ENCODE results near the gene CAPZB. TPM values are rescaled to one million over a fixed set of nuclear protein-coding genes. Genes with fewer than 3 reads are reported as not detected.

CAPZB gene
- total and polyA plus RNA-seq, 7 experiments from 2014 or later, result 216 to 559 (median 327) TPM

DNA sequence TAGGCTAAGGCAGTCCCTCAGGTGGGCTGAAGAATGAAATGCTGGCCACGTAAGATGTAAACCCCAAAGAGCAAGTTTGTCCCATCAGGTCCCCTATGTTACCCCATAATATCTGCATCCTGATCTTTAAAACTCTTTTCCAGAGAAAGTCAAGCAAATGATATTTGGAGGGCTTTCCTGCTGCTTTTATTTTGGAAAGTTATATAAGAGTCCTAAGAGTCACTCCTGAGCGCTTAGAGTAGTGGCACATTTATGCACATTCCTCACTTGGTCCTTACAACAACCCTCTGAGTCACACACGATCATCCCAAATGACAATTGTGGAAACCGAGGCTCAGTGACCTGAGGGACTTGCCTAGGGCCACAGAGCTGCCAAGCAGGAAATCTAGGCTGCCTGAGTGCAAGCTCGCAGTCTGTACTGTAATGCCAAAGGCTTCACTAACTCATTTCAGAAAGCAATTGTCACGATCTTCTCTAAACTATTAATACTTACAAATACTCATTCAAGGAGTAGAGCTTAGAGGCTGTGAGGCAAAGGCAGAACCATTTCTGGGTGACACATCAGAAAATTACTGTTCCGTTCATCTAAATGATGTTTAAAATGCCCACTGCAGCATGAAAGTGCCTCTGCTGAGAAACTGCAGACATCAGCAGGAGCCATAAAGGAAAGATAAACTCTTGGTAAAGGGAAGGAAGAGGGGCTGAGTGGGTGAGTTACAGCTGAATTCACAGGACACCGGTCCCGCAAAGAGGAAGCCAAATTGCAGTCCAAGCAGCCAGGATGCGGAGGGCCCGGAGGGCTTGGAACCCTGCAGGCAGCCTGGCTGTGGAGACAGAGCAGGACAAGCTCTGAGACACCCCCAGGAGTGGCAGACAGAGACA is 30.8 kb downstream of the CAPZB start:
- peaks cover 75 to 86% of the 10 kb centered on the region in 2 donors for H3K4me1 ChIP-seq (ENCODE audit: control insufficient read depth in 2 of 2, insufficient read depth in 2 of 2, low read length in 2 of 2)
- no peaks in the 10 kb centered on the region for H3K9me3 ChIP-seq (ENCODE audit: control insufficient read depth in 2 of 3, low read length in 3 of 3)

GRCh38 chr1:19453741-19454201 is 31.6 kb downstream of the CAPZB start:
- ChIA-PET POLR2A (interaction anchor here (0.6 to 2.5 kb wide), 6 partner anchors 9 to 30 kb away, joined by 3 to 9 read pairs (median 4); no protein-coding TSS in a partner anchor), CTCF (interaction anchor here (1.6 to 1.8 kb wide), 2 partner anchors 15 to 16 kb away, joined by 3 to 7 read pairs; no protein-coding TSS in a partner anchor)
- Histone ChIP-seq H3K4me3 (ENCODE audit: low read length) (no peak overlapping the region), H3K36me3 (ENCODE audit: control insufficient read depth in 2 of 3, insufficient read depth in 3 of 3, low read length in 3 of 3) (peaks cover 0 to 11% (median 0%) of the 10 kb centered on the region in 3 experiments), H3K27me3 (ENCODE audit: control insufficient read depth in 2 of 2, insufficient read depth in 2 of 2, low read length in 2 of 2) (no peaks in the 10 kb centered on the region), H3K4me1 (ENCODE audit: control insufficient read depth in 2 of 2, insufficient read depth in 2 of 2, low read length in 2 of 2) (peaks cover 72 to 86% of the 10 kb centered on the region in 2 donors), H3K9me3 (ENCODE audit: control insufficient read depth in 2 of 3, low read length in 3 of 3) (no peaks in the 10 kb centered on the region), H3K27ac (ENCODE audit: low read depth, low read length) (peak overlapping the region; percentile 79)
- DNase-seq (no peak), ATAC-seq (no peak)
- Mint-ChIP-seq H3K36me3 (peaks cover 4 to 29% (median 13%) of the 10 kb centered on the region in 5 donors), H3K9me3 (no peaks in the 10 kb centered on the region), H3K4me1 (peaks cover 80 to 95% (median 91%) of the 10 kb centered on the region in 7 donors), H3K4me3 (peak overlapping the region in 8 of 10 donors; percentile 20 to 91 (median 78)), H3K27ac (peak overlapping the region in 7 of 9 donors; percentile 77 to 97 (median 91)), H3K27me3 (no peaks in the 10 kb centered on the region)
- intact Hi-C loops (cut with micrococcal nuclease), result loop anchor here in 1 of 2 donors (1.0 kb wide), 1 partner anchor 10 kb away; no protein-coding TSS in a partner anchor

More for the DNA sequence above, 30.8 kb downstream of the CAPZB start:
- intact Hi-C loops (cut with micrococcal nuclease), result loop anchor here in 1 of 2 donors (1.0 kb wide), 1 partner anchor 9 kb away; no protein-coding TSS in a partner anchor
- H3K36me3 Mint-ChIP-seq, result peaks cover 0 to 22% (median 12%) of the 10 kb centered on the region in 5 donors
- H3K4me3 Mint-ChIP-seq, result peak overlapping the region in 9 of 10 donors; percentile 42 to 91 (median 78)
- POLR2A ChIA-PET, result interaction anchor here (0.6 to 2.5 kb wide), 9 partner anchors 9 to 33 kb away, joined by 3 to 9 read pairs (median 3); no protein-coding TSS in a partner anchor
- peaks cover 80 to 95% (median 91%) of the 10 kb centered on the region in 7 donors for H3K4me1 Mint-ChIP-seq
- CTCF ChIA-PET, result interaction anchor here (1.6 to 1.8 kb wide), 2 partner anchors 14 to 16 kb away, joined by 3 to 7 read pairs; no protein-coding TSS in a partner anchor
- no peaks in the 10 kb centered on the region for H3K9me3 Mint-ChIP-seq
- no peak overlapping the region for H3K4me3 ChIP-seq (ENCODE audit: low read length)
- ATAC-seq, result peak; percentile 24
- H3K36me3 ChIP-seq (ENCODE audit: control insufficient read depth in 2 of 3, insufficient read depth in 3 of 3, low read length in 3 of 3), result peaks cover 0 to 3% (median 0%) of the 10 kb centered on the region in 3 experiments
- no peak for DNase-seq
- no peaks in the 10 kb centered on the region for H3K27me3 Mint-ChIP-seq
- peak overlapping the region; percentile 10 to 97 (median 91) for H3K27ac Mint-ChIP-seq
- H3K27me3 ChIP-seq (ENCODE audit: control insufficient read depth in 2 of 2, insufficient read depth in 2 of 2, low read length in 2 of 2), result no peaks in the 10 kb centered on the region
- H3K27ac ChIP-seq (ENCODE audit: low read depth, low read length), result peak overlapping the region; percentile 79

DNA sequence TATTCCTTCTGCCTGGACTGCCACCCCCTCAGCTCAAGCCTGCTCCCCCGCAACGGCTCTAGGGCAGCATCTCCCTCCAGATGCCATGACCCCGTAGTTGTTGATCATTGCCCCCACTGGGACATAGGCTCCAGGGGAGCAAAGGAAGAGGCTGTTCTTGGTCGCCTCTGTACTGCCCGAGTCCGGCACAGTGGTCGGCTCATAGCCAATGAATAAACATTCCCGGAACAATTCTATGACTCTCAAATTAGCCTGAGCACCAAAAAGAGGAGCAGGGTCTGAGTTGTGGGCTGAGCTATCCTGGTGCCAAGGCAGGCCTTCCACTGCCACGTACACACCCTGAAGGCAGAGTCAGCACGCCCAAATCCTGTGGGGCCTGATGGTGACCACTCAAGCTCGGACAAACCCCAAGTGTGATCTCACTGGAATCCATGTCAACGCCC is 33.1 kb downstream of the CAPZB start:
- Mint-ChIP-seq H3K9me3 (no peaks in the 10 kb centered on the region), H3K27ac (peak overlapping the region; percentile 45 to 97 (median 75)), H3K4me1 (peaks cover 79 to 97% (median 92%) of the 10 kb centered on the region in 7 donors), H3K27me3 (no peaks in the 10 kb centered on the region), H3K4me3 (peak overlapping the region in 4 of 10 donors; percentile 7 to 91 (median 26)), H3K36me3 (peaks cover 9 to 42% (median 16%) of the 10 kb centered on the region in 5 donors)
- Histone ChIP-seq H3K9me3 (ENCODE audit: control insufficient read depth in 2 of 3, low read length in 3 of 3) (no peaks in the 10 kb centered on the region), H3K36me3 (ENCODE audit: control insufficient read depth in 2 of 3, insufficient read depth in 3 of 3, low read length in 3 of 3) (peaks cover 0 to 22% (median 0%) of the 10 kb centered on the region in 3 experiments), H3K4me3 (ENCODE audit: low read length) (no peak overlapping the region), H3K4me1 (ENCODE audit: control insufficient read depth in 2 of 2, insufficient read depth in 2 of 2, low read length in 2 of 2) (peaks cover 64 to 87% of the 10 kb centered on the region in 2 donors), H3K27me3 (ENCODE audit: control insufficient read depth in 2 of 2, insufficient read depth in 2 of 2, low read length in 2 of 2) (no peaks in the 10 kb centered on the region), H3K27ac (ENCODE audit: low read depth, low read length) (peak overlapping the region; percentile 3)
- DNase-seq, result no peak
- CTCF ChIA-PET, result interaction anchor here (1.0 kb wide), 1 partner anchor 62 kb away, joined by 3 read pairs; no protein-coding TSS in a partner anchor
- intact Hi-C loops (cut with micrococcal nuclease), result no loop called here
- ATAC-seq, result no peak
- POLR2A ChIA-PET, result interaction anchor here (0.6 to 1.1 kb wide), 4 partner anchors 9 to 31 kb away, joined by 3 read pairs; no protein-coding TSS in a partner anchor

DNA sequence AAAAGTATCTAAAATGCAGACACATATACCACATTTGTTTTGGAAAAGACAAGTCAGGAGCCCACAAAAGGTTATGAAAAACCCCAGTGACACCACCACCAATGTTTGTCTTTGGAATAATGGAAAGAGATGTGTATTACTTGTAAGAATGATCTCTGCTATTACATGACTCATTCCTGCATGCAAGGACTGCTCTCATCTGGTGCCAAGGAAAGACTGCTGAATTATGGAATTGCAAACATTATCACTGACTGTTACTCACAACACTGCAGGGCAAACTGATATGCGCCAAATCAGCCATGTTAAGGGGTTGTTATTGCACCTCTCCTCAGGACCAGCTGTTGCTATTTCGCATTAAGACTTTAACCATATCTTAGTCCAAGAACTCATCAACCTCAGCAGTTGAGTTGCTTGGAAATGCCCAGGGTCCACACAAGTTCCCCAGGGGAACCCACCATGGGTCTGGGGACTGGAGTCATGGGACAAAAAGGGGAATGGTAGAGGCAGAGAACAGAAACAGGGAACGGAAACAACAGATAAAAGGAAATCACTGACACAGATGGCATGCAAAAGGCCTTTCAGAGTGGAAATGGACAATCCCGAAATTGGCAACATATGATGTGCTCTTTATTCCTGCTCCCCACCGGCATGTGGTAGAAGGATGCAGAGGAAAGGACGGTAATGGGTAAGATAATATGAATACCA is 34.4 kb downstream of the CAPZB start:
- Mint-ChIP-seq H3K27me3 (no peaks in the 10 kb centered on the region), H3K27ac (peak overlapping the region; percentile 40 to 84 (median 80)), H3K36me3 (peaks cover 6 to 36% (median 10%) of the 10 kb centered on the region in 5 donors), H3K4me1 (peaks cover 79 to 97% (median 92%) of the 10 kb centered on the region in 7 donors), H3K4me3 (peak overlapping the region in 7 of 10 donors; percentile 3 to 65 (median 34)), H3K9me3 (no peaks in the 10 kb centered on the region)
- Histone ChIP-seq H3K27ac (ENCODE audit: low read depth, low read length) (no peak overlapping the region), H3K36me3 (ENCODE audit: control insufficient read depth in 2 of 3, insufficient read depth in 3 of 3, low read length in 3 of 3) (peaks cover 0 to 19% (median 0%) of the 10 kb centered on the region in 3 experiments), H3K4me1 (ENCODE audit: control insufficient read depth in 2 of 2, insufficient read depth in 2 of 2, low read length in 2 of 2) (peaks cover 61 to 85% of the 10 kb centered on the region in 2 donors), H3K27me3 (ENCODE audit: control insufficient read depth in 2 of 2, insufficient read depth in 2 of 2, low read length in 2 of 2) (no peaks in the 10 kb centered on the region), H3K9me3 (ENCODE audit: control insufficient read depth in 2 of 3, low read length in 3 of 3) (no peaks in the 10 kb centered on the region), H3K4me3 (ENCODE audit: low read length) (no peak overlapping the region)
- intact Hi-C loops (cut with micrococcal nuclease), result no loop called here
- POLR2A ChIA-PET, result no interaction called here
- ATAC-seq (no peak), DNase-seq (no peak)
- CTCF ChIA-PET, result interaction anchor here (1.0 kb wide), 1 partner anchor 60 kb away, joined by 3 read pairs; no protein-coding TSS in a partner anchor

DNA sequence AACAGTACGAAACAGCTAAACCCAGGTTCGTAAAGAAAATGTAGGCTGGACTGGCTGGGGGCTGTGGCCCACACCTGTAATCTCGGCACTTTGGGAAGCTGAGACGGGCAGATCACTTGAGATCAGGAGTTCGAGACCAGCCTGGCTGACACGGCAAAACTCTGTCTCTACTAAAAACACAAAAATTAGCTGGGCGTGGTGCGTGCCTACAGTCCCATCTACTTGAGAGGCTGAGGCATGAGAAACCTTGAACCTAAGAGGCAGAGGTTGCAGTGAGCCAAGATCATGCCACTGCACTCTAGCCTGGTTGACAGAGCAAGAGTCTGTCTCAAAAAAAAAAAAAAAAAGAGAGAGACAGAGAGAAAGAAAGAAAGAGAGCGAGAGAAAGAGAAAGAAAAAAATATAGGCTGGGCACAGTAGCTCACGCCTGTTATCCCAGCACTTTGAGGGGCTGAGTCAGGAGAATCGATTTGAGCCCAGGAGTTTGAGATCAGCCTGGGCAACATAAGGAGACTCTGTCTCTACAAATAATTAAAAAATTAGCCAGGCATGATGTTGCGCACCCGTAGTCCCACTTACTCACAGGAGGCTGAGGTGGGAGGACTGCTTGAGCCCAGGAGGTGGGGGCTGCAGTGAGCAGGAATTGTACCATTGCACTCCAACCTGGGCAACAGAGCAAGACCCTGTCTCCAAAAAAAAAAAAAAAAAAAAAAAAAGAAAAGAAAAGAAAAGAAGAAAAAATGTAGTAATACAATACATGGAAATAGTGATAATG is 35.7 kb downstream of the CAPZB start:
- peaks cover 0 to 19% (median 0%) of the 10 kb centered on the region in 3 experiments for H3K36me3 ChIP-seq (ENCODE audit: control insufficient read depth in 2 of 3, insufficient read depth in 3 of 3, low read length in 3 of 3)
- Mint-ChIP-seq H3K36me3 (peaks cover 6 to 33% (median 10%) of the 10 kb centered on the region in 5 donors), H3K9me3 (no peaks in the 10 kb centered on the region), H3K27me3 (no peaks in the 10 kb centered on the region), H3K27ac (peak overlapping the region; percentile 61 to 92 (median 83)), H3K4me3 (peak overlapping the region in 4 of 10 donors; percentile 10 to 77 (median 51)), H3K4me1 (peaks cover 79 to 97% (median 92%) of the 10 kb centered on the region in 7 donors)
- intact Hi-C loops (cut with micrococcal nuclease), result loop anchor here in 1 of 2 donors (5.0 kb wide), 1 partner anchor 33 kb away; no protein-coding TSS in a partner anchor
- ChIA-PET CTCF (no interaction called here), POLR2A (interaction anchor here (0.6 to 1.4 kb wide), 5 partner anchors 11 to 61 kb away, joined by 3 to 6 read pairs (median 4); no protein-coding TSS in a partner anchor)
- no peaks in the 10 kb centered on the region for H3K9me3 ChIP-seq (ENCODE audit: control insufficient read depth in 2 of 3, low read length in 3 of 3)
- no peaks in the 10 kb centered on the region for H3K27me3 ChIP-seq (ENCODE audit: control insufficient read depth in 2 of 2, insufficient read depth in 2 of 2, low read length in 2 of 2)
- H3K4me3 ChIP-seq (ENCODE audit: low read length), result no peak overlapping the region
- H3K27ac ChIP-seq (ENCODE audit: low read depth, low read length), result no peak overlapping the region
- DNase-seq (no peak), ATAC-seq (no peak)
- H3K4me1 ChIP-seq (ENCODE audit: control insufficient read depth in 2 of 2, insufficient read depth in 2 of 2, low read length in 2 of 2), result peaks cover 60 to 84% of the 10 kb centered on the region in 2 donors

All from naive thymus-derived CD4-positive, alpha-beta T cell (primary cell).